Heart right ventricle (tissue), 16 donors: Measurements from ENCODE around the gene EN1. TPM values are rescaled to one million over a fixed set of nuclear protein-coding genes. Genes with fewer than 3 reads are reported as not detected.

ENCODE experiments used
- ATAC-seq, 8 donors: fragments of 200-7000 bp; cut with Tn5 transposase; one replicate each; pipeline ENCODE4 v1.9.1; 2020; ENCODE audit warnings: mild to moderate bottlenecking in 8 of 8, moderate library complexity in 8 of 8, moderate number of reproducible peaks in 1 of 8
- DNase-seq, 2 donors: peaks; one replicate each; pipeline ENCODE4 v3.0.0-alpha.2; 2020
- H3K27ac ChIP-seq, 10 donors: fragments of 200-600 bp; sonication (generic) in 2 of 10; one replicate each; pipeline versions ENCODE4 v1.5.0 to v1.8.0; 2020 to 2022; ENCODE audit warnings: mild to moderate bottlenecking in 3 of 10
- H3K27me3 ChIP-seq, 7 donors: fragments of 200-600 bp; one replicate each; pipeline ENCODE4 v1.8.0; 2021 to 2022; ENCODE audit warnings: mild to moderate bottlenecking in 2 of 7
- H3K36me3 ChIP-seq, 9 donors: fragments of 200-600 bp; sonication (generic) in 1 of 9; one replicate each; pipeline versions ENCODE4 v1.5.0 to v1.8.0; 2020 to 2022; ENCODE audit warnings: mild to moderate bottlenecking in 2 of 9
- H3K4me1 ChIP-seq, 9 donors: fragments of 200-600 bp; sonication (generic) in 1 of 9; one replicate each; pipeline versions ENCODE4 v1.5.0 to v1.8.0; 2020 to 2022; ENCODE audit warnings: mild to moderate bottlenecking in 4 of 9
- H3K4me3 ChIP-seq, 10 donors: fragments of 200-600 bp; sonication (generic) in 2 of 10; one replicate each; pipeline versions ENCODE4 v1.5.0 to v1.8.0; 2020 to 2022; ENCODE audit warnings: mild to moderate bottlenecking in 7 of 10, moderate library complexity in 2 of 10
- H3K9me3 ChIP-seq, 11 donors: fragments of 200-600 bp in 10 of 11; sonication (generic) in 2 of 11; one replicate each; pipeline versions ENCODE4 v1.5.0 to v1.8.0; 2013 to 2022; ENCODE audit warnings: mild to moderate bottlenecking in 2 of 11, control low read depth in 1 of 11, moderate library complexity in 1 of 11
- WGBS, 2 donors: extraction: QIAGEN DNeasy Blood & Tissue Kit; methylation state at CpG; one replicate each; pipeline ENCODE4 v1.1.7; 2013; ENCODE audit warnings: inconsistent platforms in 1 of 2; 5-methylcytosine and 5-hydroxymethylcytosine counted together
- intact Hi-C, 10 donors: fragments of 100-400 bp; cut with DNase I; formaldehyde crosslinking; loops; one replicate each; pipeline versions ENCODE4 v1.11.1 to v1.14.2; 2022
- polyA plus RNA-seq, 2 donors: library from polyadenylated mRNA; stranded (reverse); fragments of 200-250 nt; gene quantifications; one replicate each; pipeline ENCODE4 v1.2.3, GENCODE V29; 2013
- total RNA-seq, 10 donors: library from RNA; stranded (reverse); fragmentation: NEBNext Ultra II Directional in 3 of 10; extraction: Animal tissue kit (Norgen Biotek cat#: 25700) in 3 of 10; gene quantifications; one replicate each; pipeline versions ENCODE4 v1.2.1 to v1.2.4, GENCODE V29; 2021 to 2023
- TF ChIP-seq, protein P1 (sequence below), 9 donors: fragments of 200-600 bp; sonication (generic) in 2 of 9; IDR thresholded peaks; one replicate each; pipeline versions ENCODE4 v1.5.0 to v1.8.0; 2021 to 2022; ENCODE audit warnings: antibody characterized with exemption in 9 of 9, mild to moderate bottlenecking in 5 of 9, moderate library complexity in 1 of 9
- donor health status: Arrhythmogenic right ventricular cardiomyopathy.
- donor health status: ischemic (EF 13 %, LVEDD 7.1; RV severe dilation, severe dysfunction).
- donor health status: healthy with polysubstance abuse.
- donor health status: DM: no; HTN: yes; CAD: no.
- donor health status: DM: no; HTN: no; CAD: no.
- donor health status: ischemic (EF 25% LVEDD 6.9; RV normal size, moderate dysfunction).
- donor health status: ischemic (EF 25% LVEDD 5.7; RV mildly dilated, moderate dysfunction).
- donor health status: healthy.
- donor health status: DM: yes; HTN: yes; CAD: no.
- donor health status: Ischemic cardiomyopathy.
- donor health status: ischemic (EF 35%, LVEDD 5.7; RV mildly dilated, moderate dysfunction).
- donor health status: nonischemic (EF 11% LVEDD 7.7; RV severe dilation, severe dysfunction).
- donor health status: DM: yes; HTN: yes; CAD: no.
- donor health status: PGD.
- donor health status: ischemic (EF 29% LVEDD 5.4; RV normal size, mild dysfunction).
- donor health status: nonischemic (EF 23%, LVEDD 6.1; RV moderate dilation, normal function).

The EN1 gene
- total and polyA plus RNA-seq, 12 donors: 0.15 TPM; not detected in 11

DNA sequence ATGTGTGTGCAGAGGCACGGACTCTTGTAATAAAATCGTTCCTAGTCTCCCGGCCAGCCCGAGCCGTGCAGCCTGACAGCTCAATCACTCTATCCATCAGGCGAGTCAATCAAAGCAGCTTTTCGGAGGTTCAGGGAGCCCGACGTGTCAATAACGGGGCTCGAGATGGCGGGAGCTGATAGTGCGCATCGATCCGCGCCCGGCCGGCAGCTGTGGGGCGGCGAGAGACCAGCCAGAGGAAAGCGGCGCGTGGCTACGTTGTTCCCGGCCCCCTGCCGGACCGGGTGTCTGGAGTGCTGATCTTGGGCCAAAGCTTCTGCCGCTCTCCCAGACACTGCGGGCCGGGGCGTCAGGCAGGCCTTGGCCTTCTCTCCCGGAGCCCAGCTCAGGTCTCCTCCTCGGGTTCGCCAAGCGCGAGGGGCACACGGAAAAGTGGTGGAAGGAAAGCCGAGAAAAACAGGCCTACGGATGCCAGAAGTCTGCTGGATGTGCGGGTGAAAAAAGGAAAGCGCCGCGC is 2.4 kb downstream of the EN1 start:
- intact Hi-C loops: no loop called here
- no peak overlapping the region for H3K27ac ChIP-seq
- no peak for DNase-seq
- H3K27me3 ChIP-seq: peaks cover 56 to 100% (median 100%) of the 10 kb centered on the region in 7 donors
- 4 to 7% methylated on average over 43 of the region's 43 CpGs for WGBS, 2 donors
- H3K4me1 ChIP-seq: peaks cover 3 to 56% (median 41%) of the 10 kb centered on the region in 9 donors
- no peak overlapping the region for H3K4me3 ChIP-seq
- no peaks in the 10 kb centered on the region for H3K36me3 ChIP-seq
- peak in 1 of 8 donors; percentile 17 for ATAC-seq
- TF ChIP-seq, protein P1, sequence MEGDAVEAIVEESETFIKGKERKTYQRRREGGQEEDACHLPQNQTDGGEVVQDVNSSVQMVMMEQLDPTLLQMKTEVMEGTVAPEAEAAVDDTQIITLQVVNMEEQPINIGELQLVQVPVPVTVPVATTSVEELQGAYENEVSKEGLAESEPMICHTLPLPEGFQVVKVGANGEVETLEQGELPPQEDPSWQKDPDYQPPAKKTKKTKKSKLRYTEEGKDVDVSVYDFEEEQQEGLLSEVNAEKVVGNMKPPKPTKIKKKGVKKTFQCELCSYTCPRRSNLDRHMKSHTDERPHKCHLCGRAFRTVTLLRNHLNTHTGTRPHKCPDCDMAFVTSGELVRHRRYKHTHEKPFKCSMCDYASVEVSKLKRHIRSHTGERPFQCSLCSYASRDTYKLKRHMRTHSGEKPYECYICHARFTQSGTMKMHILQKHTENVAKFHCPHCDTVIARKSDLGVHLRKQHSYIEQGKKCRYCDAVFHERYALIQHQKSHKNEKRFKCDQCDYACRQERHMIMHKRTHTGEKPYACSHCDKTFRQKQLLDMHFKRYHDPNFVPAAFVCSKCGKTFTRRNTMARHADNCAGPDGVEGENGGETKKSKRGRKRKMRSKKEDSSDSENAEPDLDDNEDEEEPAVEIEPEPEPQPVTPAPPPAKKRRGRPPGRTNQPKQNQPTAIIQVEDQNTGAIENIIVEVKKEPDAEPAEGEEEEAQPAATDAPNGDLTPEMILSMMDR (IDR thresholded peaks at IDR 0.05): no peak
- H3K9me3 ChIP-seq: no peaks in the 10 kb centered on the region

DNA sequence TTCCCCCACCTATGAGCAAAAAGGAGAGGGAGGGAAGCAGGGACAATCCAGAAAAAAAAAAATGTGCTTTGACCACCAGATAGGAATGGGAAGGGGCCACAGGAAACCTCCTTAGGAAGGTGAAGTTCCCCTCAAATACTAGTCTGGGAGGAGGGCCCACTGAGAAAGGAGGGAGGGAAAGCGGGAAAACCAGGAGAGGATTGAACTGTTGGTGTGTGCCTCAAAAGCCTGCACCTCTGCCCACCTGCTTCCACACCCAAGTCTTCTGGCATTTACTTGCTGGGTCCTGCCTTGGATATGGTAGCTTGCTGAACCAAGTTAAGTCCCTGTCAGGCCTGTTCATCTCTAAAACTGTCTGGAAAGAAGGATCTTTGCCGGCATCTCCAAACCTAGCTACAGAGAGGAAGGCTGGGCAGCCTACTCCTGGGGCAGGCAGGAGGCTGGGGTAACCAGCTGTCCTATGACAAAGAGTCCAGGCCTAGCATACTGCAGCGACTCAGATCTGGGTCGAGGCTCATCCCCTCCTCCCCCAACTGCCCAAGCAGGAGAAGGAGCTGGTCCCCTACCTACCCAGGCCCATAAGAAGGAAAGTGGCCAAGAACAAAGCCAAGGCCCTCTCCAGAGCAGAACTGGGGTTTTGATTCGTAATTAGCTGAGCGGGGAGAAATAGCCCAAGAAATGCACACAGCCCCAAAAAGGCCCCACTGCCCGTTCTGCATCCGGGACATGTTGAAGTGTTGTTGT is 3.0 kb downstream of the EN1 start:
- Histone ChIP-seq H3K27ac (no peak overlapping the region), H3K36me3 (no peaks in the 10 kb centered on the region), H3K27me3 (peaks cover 51 to 100% (median 100%) of the 10 kb centered on the region in 7 donors), H3K4me3 (no peak overlapping the region), H3K4me1 (peaks cover 3 to 56% (median 37%) of the 10 kb centered on the region in 9 donors), H3K9me3 (no peaks in the 10 kb centered on the region)
- intact Hi-C loops: no loop called here
- 13 to 15% methylated on average over 8 of the region's 8 CpGs for WGBS, 2 donors
- DNase-seq (no peak), ATAC-seq (no peak)
- TF ChIP-seq, protein P1 (IDR thresholded peaks at IDR 0.05): no peak

DNA sequence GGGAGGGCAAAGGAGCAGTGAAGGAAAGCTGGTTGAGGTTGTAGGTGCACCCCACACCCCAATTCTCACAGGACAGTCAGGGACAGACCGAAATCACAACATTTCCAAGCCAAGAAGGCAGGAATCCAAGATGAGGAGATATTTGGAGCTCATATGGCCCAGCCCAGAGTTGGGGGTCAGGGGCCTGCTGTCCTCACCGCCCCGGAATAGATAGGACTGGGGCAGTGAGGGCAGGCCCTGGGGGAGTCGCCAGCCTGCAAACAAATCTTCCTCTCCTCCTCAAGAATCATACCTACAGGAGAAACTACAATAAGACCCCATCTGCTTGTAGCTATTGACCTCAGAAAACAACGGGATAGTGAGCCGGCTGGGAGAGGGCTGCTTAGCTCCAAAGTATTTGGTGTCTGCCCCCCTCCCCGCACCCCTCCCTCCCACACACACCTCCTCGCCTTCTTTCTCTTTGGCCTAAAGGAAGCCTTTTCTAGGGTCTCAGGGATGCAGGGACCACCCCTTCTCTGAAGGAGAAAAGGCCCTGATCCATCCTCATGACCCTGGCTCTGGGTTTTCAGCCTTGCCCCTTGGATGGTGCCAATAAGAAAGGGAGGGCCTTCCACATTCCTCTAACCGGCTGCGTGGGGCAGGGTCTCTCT is 3.8 kb downstream of the EN1 start:
- intact Hi-C loops: no loop called here
- Histone ChIP-seq H3K4me3 (no peak overlapping the region), H3K36me3 (no peaks in the 10 kb centered on the region), H3K4me1 (peaks cover 3 to 53% (median 35%) of the 10 kb centered on the region in 9 donors), H3K9me3 (no peaks in the 10 kb centered on the region), H3K27me3 (peaks cover 55 to 100% (median 100%) of the 10 kb centered on the region in 7 donors), H3K27ac (no peak overlapping the region)
- DNase-seq (no peak), ATAC-seq (no peak)
- TF ChIP-seq, protein P1 (IDR thresholded peaks at IDR 0.05): no peak
- 14% methylated on average over 10 of the region's 10 CpGs for WGBS, 2 donors

DNA sequence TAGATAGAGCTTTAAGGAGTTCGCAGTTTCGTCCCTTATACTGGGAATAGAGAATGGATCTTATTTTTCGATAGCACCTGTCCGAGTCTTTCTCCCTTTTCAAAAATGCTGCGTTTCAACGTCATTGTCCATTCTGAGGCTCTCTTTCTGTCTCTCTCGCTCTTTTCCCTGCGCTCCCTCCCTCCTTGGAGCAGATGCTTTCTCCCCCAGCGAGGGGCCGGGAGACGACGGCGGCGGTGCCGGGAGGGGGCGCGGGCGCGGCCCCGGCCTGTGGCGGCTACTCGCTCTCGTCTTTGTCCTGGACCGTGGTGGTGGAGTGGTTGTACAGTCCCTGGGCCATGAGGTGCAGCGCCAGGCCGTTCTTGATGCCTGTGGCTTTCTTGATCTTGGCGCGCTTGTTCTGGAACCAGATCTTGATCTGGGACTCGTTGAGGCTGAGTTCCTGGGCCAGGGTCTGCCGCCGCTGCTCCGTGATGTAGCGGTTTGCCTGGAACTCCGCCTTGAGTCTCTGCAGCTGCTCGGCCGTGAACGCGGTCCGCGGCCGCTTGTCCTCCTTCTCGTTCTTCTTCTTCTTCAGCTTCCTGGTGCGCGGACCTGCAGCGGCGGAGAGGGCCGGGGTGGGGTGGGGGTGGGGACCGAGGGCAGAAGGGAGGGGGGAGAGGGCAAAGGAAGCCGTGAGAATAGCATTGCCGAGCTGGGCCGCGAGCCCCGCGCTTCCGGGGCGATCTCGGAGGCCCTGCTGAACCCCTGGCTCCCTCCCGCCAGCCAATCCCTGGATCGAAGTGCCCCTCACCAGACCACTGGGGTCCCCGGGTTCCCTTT is 4.6 kb downstream of the EN1 start:
- Histone ChIP-seq H3K36me3 (no peaks in the 10 kb centered on the region), H3K27ac (no peak overlapping the region), H3K4me3 (peak overlapping the region in 9 of 10 donors; percentile 5 to 41 (median 35)), H3K9me3 (no peaks in the 10 kb centered on the region), H3K4me1 (peaks cover 3 to 45% (median 28%) of the 10 kb centered on the region in 9 donors), H3K27me3 (peaks cover 55 to 100% (median 100%) of the 10 kb centered on the region in 7 donors)
- no peak for ATAC-seq
- WGBS, 2 donors: 2 to 3% methylated on average over 60 of the region's 60 CpGs
- TF ChIP-seq, protein P1 (IDR thresholded peaks at IDR 0.05): no peak
- DNase-seq: no peak
- intact Hi-C loops: no loop called here
